Medulla oblongata (tissue), 1 donor: ENCODE results near the gene SPDEF.

ENCODE experiments used
- DNase-seq: peaks from one replicate; pipeline ENCODE4 v3.0.0-alpha.2; 2015; ENCODE audit errors: extremely low spot score

The SPDEF gene

GRCh38 chr6:34563513-34563870 is 7.4 kb upstream of the SPDEF start:
- no peak for DNase-seq

DNA sequence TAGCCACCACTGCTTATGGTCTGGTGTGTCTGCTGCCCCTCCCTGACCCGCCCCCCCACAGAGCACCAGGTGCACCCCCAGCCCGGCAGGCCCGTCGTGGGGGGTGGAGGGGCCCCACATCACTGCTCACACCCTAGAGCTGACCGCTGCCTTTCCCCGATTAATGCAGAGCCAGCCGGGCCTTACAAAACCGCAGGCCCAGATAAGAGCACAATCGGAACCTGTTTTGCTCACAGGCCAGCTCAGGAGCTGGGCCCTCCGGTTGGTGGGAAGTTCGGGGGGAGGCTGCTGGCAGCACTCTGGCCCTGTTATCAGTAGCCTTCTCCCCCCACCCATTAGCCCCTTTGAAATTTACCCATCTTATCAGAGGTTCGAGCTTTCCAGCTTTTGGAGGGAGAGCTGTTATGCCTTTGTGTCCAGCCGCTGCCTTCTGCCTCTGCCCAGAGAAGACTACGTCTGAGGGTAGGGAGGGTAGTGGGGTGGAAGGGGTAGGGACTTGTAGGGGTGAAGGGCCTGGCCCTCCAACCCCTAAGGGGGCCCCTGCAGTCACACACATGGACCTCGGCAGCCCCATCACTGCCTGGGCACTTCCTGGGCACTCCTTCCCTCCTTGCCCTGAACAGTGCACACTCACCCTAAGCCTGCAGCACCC is 6.9 kb upstream of the SPDEF start:
- no peak for DNase-seq

DNA sequence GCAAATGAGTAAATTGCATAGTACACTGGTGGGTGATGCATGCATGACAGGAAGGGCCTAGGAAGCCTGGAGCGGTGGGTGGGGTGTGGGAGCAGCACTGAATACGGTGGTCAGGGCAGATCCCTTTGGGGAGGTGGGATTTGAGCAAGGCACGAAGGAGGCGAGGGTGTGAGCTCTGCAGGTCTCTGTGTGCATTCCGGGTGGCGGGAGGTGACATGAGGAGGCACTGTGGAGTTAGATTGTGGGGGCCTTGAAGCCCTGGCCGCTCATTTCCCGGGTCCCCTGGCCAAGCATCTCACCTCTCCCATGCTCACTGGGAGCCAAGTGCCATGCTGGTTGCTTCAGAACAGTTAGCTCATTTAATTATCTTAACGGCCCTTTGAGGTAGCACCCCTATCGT is 6.2 kb upstream of the SPDEF start:
- DNase-seq = no peak

- no peak for DNase-seq
Observed at GRCh38 chr6:34561227-34561530, 5.0 kb upstream of the SPDEF start.

- DNase-seq = peak; percentile 24
Observed at GRCh38 chr6:34560366-34561226, 4.5 kb upstream of the SPDEF start.

DNA sequence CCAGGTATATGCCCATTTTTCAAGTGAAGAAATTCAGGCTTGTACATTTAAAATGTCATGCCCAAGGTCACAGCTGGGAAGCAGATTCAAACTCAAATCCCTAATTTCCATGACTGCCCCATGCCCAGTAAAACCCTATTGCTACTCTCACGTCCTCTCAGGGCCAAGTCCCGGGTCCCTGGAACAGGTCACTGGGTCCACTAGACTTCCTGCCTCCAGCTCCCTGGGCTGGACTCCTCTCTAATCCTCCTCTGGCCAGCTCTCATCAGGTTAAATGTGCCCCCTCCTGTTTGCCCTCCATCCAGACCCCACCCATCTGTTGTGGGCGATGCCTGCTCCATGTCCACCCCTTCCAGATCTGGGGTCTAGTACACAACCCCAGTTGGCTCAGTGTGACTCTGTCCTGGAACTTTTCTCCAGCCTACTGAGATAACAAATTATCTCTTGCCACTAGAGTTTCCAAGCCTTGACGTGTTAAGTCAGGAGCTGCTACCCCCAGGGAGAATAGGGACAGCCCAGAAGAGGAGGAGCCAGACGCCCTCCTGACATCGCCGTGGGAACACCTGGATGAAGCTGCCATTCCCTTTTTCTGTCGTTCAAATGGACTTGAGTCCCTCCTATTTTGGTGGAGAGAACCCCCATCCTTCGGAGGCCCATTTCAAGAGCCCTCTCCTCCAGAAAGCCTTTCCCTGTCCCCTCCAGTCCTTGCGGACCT is 3.7 kb upstream of the SPDEF start:
- no peak for DNase-seq

DNA sequence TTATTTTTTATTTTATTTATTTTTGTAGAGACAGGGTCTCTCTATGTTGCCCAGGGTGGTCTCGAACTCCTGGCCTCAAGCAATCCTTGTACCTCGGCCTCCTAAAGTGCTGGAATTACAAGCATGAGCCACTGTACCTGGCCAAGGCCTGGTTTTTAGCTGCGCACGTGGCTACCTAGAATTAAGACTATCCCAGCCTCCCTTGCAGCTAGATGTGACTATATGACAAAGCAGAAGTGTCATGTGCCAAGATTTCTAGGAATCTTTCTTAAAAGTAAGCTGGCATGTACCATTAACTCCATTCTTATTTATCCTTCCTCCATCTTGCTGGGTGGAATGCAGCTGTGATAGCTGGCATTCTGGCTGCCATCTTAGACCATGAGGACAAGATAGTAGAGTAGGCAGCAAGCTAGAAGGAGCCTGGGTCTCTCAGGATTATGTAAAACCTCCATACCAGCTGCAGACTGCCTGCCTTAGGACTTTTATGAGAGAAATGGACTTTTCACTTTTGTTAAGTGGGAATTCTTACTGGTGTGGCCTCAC is 2.1 kb upstream of the SPDEF start:
- no peak for DNase-seq

DNA sequence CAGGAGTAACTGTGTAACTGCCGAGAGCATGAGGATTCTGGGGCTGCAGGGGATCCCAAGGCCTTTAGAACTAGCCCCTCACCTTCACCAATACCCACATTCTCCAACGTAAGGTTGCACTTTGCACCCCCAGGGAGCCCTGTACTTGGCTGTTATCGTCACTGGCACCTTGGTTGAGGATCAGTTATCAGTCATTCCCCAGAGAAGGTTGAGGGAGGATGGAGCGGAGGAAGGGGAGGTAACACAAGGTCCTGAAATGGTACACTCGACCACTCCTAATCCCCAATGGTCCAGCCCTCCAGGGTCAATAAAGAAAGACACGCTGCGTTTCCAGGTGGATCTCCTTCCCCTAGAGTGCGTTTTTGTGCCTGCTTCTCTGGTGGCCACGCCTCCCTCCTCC is 1.1 kb upstream of the SPDEF start:
- DNase-seq = no peak

DNA sequence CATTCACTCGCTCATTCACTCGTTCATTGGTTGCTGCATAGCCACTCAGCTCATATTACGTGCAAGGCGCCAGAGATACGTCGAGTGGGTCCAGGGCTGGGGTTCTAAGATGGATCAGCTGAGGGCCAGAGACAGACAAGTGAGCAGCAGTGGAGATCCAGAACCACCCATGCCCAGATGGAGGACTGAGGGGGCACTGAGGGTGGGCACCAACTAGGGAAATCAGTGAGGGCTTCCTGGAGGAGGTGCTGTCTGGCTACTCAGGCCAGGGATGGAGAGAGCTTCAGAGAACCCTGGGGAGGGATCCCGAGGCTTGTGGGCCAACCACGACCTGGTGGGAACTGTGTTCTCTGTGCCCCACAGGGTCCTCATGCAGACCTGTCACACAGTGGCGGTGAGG is 364 bp upstream of the SPDEF start:
- DNase-seq = no peak

DNA sequence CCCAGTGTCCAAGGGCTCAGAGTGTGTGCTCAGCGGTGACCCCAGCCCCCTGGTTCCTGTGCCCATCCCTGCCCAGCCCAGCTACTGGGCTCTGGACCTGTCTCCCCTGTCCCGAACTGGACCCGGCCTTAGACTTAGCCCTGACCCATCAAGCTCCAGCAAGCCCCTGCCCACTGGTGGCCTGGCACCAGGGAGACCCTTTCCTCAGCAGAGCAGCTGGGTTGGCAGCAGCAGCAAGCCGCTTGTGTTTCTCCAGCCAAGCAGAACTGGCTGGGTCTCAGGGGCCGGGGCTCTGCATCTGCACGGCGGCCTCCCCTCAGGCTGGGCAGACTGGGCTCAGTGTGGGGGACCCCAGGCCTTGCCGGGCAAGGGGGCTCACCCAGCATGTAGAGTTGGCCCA is 801 bp downstream of the SPDEF start:
- DNase-seq = no peak

DNA sequence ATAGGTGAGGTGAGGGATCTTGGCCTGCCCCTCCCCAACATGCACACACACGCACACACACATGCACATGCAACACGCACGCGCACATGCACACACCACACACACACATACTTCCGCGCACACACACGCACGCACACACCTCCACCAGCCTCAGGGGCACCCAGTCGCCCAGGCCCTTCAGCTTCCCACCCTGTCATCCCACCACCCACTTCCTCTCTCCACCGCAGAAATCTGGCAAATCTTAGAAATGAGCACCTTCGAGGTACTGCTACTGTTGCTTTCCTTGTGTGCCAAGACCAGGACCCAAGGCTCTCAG is 1.2 kb downstream of the SPDEF start:
- DNase-seq = no peak

DNA sequence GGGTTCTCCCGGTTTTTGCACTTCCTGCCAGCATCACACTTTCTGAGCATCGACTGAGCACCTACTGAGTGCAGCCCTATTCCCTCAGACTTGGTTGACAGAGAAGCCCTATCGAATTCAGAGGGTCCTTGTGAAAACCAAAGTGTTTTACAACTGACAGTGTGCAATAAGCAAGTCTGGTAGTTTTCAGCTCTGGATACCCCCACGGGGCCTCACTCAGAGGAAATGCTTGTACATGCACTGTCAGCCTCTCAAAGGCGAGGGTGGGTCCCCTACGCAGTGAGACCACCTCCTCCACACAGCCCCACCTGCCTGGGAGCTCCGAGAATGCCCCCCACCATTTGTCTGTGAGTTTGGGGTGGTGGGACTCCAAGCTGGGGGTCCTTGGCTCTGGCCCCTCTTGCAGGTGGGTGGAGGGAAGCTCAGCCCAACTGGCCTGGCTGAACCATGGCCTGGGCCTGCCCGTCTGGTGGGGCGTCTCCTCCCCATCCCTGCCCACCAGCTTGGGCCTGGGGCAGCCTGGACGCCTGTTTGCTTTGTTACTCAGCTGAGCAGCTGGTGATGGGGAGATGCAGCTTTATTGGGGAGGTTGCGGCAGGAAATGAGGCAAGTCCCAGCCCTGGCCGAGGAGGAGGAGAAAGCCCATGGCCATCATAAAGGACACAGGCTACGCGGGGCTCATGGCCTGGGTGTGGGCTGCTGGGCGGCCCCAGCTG is 1.7 kb downstream of the SPDEF start:
- no peak for DNase-seq

DNA sequence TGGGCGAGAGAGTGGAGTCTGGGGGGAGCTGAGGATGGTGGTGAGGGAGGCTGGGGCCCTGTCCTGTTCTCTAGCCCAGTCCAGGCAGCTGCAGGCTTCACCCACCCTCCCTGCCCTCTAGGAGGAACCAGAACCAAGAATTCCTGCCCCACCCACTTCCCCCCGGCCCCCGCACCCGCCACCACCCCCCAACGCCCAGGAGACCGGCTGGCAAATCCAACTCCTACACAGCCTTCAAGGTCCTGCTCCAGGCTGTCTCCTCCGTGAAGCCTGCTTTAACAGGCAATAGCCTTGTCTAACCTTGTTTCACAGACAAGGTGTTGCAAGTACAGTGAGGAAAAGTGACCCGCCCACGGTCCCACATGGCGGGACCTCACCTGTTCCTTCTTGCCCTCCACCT is 2.4 kb downstream of the SPDEF start:
- no peak for DNase-seq

DNA sequence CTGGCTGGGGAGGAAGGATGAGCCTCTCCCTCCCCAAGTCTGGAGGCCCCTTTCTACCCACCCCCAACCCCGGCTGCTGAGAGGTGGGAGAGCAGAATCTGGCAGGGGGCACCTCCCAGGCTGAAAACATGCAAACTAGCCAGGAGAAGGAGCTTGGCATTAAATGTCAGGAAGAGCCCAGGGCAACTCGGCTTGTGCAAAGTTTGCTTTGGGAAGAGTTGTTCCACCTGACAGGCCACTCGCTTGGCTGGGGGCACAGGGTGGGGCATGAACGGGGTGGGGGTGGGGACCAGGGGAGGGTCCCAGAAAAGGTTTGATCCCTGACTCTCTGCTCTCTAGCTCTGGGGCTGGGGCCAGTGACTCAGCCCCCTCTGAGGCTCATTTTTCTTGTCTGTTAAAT is 3.0 kb downstream of the SPDEF start:
- DNase-seq = no peak

- DNase-seq = no peak
Observed at GRCh38 chr6:34552620-34553019, 3.5 kb downstream of the SPDEF start.

GRCh38 chr6:34551720-34552119 is 4.4 kb downstream of the SPDEF start:
- DNase-seq = no peak

DNA sequence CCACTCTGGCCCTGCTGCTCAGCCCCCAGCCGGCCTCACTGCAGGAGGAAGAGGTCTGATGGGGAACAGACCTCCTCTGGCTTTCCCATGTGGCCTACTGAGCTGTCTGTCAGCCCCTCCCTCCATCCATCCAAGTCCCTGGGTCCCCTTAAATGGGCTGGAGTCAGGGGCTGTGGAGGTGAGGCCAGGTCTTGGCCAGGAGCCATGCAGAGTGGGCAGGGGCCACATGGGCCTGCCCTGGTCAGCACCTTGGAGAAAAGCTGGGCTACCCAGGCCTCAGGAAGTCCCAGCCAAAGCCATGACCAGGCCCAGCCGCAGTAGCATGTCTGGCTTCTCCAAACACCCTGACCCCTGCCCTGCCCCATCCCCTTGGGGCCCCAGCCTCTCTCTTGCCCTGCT is 6.3 kb downstream of the SPDEF start:
- no peak for DNase-seq

DNA sequence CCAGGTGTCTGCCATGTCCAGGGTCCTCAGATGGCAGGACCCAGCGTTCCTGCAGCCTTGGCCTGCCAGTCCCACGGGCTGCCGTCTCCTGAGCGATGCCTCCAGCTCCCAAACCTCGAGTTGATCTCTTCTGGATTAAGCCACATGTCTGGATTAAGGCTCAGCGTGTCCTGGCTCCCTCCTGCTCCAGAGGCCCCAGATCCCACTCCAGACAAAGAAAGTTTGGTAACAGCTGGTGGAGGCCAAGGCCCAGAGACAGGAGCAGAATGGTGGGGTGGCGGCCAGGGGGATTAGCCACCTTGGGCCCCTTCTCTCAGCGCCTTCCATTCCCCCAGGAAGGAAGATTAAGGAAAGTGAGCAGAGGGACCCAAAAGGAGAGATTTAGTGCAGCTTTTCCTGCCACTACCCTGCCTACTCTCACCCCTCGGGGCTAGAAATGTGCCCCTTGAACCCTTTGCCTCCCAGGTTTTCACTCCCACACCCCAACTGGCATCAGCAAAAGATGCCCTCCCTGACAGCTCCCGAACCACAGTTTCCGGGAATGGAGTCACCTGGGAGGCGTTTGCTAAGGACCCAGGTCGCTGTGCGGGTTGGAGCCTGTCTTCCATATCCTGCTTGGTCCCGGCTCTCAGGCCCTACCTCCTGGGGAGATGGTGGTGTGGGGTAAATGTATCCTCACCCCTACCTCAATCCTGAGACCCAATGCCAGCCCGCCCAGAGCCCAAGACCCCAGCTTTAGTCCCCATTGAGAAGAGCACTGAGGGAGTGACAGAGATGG is 6.9 kb downstream of the SPDEF start:
- DNase-seq = no peak

GRCh38 chr6:34547701-34548644 is 8.2 kb downstream of the SPDEF start:
- DNase-seq = no peak

DNA sequence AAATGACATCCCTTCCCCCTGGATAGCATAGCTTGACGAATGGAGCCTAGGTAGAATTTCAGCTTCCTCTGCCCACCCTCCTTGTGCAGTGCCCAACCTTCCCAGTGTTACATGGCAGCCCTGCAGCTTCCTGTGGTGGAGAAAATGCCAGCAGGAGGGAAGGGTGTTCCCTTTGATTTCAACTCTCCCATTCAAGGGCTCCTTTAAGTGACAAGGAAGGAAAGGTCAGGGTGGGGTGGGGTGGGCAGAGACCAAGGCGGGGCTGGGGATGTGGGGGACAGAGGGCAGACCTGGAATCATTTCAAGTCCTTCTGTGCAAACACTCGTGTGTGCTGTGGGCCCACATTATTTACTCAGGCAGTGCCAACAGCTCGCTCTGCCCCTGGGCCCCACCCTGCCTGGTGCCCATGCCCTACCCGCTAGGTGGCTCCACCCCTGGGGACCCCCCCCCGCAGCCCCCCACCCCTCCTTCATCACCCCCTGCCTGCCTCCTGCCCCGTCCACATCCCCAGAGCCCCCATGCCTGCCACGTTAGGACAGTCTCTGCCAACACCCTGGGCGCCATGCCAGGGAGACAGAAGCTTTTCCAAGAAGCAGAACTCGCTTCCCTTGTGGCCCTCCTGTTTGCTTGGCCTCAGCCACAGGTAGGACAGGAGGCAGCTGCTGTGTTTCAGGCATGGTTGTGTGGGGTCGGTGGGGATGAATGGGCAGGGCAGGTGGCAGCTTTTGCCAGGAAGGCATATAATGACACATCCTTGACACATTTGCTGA is 9.4 kb downstream of the SPDEF start:
- DNase-seq = peak; percentile 50
